ENCODE data around the gene DPF3.

DNA sequence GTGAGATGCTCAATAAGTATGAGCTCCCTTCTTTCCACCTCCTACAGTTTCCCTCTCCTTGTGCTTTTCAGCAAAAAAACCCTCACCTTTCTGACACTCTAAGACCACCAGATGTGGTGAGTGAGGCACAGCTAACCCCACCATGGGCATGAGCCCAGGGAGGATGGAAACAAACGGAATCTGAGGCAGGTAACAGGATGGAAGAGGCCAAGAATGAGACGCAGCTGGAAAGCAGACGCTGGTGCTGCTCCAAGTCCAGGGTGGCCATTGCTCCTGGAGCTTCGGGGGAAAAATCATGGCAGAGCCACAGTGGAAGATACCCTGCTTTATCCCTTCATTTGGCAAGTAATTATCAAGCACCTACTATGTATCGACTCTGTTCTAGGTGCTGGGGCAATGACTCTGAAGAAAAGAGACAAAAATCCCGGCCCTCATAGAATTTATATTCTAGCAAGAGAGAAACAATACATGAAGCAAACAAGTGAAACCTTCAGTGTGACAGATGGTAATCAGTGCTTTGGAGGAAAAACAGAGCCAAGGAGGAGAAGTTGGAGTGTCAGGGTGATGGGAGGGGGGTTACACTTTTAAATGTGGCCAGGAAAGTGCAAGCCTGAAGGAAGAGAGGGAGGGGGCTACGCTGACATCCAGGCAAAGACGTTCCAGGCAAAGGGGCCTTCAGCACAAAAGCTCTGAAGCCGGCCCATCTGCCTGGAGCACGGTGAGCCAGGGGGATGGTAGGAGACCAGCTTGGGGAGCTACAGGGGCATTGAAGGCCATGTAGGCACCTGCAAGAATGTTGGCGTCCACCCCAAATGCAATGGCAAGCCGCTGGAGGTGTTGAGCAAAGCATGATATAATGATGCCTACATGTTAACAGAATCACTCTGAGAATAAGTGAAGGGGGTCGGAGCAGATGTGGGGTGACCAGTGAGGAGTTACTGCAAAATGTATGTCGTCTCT lies 154.2 kb downstream of the DPF3 start:
- no peak for TF ChIP-seq POLR2A (IDR thresholded peaks at IDR 0.05)
- TF ChIP-seq, protein P1, sequence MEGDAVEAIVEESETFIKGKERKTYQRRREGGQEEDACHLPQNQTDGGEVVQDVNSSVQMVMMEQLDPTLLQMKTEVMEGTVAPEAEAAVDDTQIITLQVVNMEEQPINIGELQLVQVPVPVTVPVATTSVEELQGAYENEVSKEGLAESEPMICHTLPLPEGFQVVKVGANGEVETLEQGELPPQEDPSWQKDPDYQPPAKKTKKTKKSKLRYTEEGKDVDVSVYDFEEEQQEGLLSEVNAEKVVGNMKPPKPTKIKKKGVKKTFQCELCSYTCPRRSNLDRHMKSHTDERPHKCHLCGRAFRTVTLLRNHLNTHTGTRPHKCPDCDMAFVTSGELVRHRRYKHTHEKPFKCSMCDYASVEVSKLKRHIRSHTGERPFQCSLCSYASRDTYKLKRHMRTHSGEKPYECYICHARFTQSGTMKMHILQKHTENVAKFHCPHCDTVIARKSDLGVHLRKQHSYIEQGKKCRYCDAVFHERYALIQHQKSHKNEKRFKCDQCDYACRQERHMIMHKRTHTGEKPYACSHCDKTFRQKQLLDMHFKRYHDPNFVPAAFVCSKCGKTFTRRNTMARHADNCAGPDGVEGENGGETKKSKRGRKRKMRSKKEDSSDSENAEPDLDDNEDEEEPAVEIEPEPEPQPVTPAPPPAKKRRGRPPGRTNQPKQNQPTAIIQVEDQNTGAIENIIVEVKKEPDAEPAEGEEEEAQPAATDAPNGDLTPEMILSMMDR (IDR thresholded peaks at IDR 0.05): no peak

Data from heart left ventricle (tissue), 13 donors.